Transverse colon (tissue), 4 donors: ENCODE measurements around the gene IRX4. TPM values are rescaled to one million over a fixed set of nuclear protein-coding genes. Genes with fewer than 3 reads are reported as not detected.

Experiments used
- DNase-seq: peaks from one replicate; pipeline ENCODE4 v3.0.0-alpha.2; 2019
- H3K27ac ChIP-seq, 4 donors: fragments of 200-600 bp; sonication (generic); 2 replicates each; pipeline ENCODE4 v1.5.1; 2016 to 2018; ENCODE audit warnings: inconsistent platforms in 4 of 4
- H3K27me3 ChIP-seq: fragments of 200-600 bp; sonication (generic); 2 replicates; pipeline ENCODE4 v1.5.1; 2017; ENCODE audit warnings: inconsistent platforms
- H3K36me3 ChIP-seq, 4 donors: fragments of 200-600 bp; sonication (generic); 2 replicates each; pipeline ENCODE4 v1.5.1; 2017 to 2019; ENCODE audit warnings: inconsistent platforms in 4 of 4
- H3K4me1 ChIP-seq, 4 donors: fragments of 200-600 bp; sonication (generic); 2 replicates each; pipeline ENCODE4 v1.5.1; 2017 to 2020; ENCODE audit warnings: inconsistent platforms in 4 of 4
- H3K4me3 ChIP-seq, 4 donors: fragments of 200-600 bp; sonication (generic); 1 replicate in 1 of 4; 2 replicates in 3 of 4; pipeline versions ENCODE4 v1.5.1 to v1.6.1; 2017 to 2019; ENCODE audit warnings: inconsistent platforms in 4 of 4
- H3K9me3 ChIP-seq, 2 donors: fragments of 200-600 bp; sonication (generic); 2 replicates each; pipeline ENCODE4 v1.5.1; 2017 to 2019; ENCODE audit warnings: inconsistent platforms in 2 of 2
- CTCF ChIP-seq, 5 experiments: fragments of 200-600 bp in 3 of 5; fragments of 450-650 bp in 2 of 5; sonication (generic) in 3 of 5; IDR thresholded peaks; 1 replicate in 2 of 5; 2 replicates in 3 of 5; pipeline ENCODE4 v1.5.1; 2016 to 2017; ENCODE audit warnings: antibody characterized with exemption in 5 of 5, inconsistent platforms in 3 of 5, mild to moderate bottlenecking in 2 of 5, moderate library complexity in 1 of 5
- EP300 ChIP-seq: sonication (generic); formaldehyde crosslinking; IDR thresholded peaks from one replicate; pipeline ENCODE4 v1.6.1; 2017; ENCODE audit warnings: antibody characterized with exemption, low read depth
- POLR2A ChIP-seq: fragments of 450-650 bp; IDR thresholded peaks from one replicate; pipeline ENCODE4 v1.6.1; 2016; ENCODE audit warnings: antibody characterized with exemption, mild to moderate bottlenecking, moderate library complexity
- POLR2AphosphoS5 ChIP-seq, 3 donors: sonication (generic); formaldehyde crosslinking; IDR thresholded peaks; one replicate each; pipeline ENCODE4 v1.6.1; 2016; ENCODE audit warnings: antibody characterized with exemption in 3 of 3
- WGBS, 2 donors: methylation state at CpG; one replicate each; pipeline ENCODE4 v1.1.5; 2018; ENCODE audit warnings: low coverage in 1 of 2; 5-methylcytosine and 5-hydroxymethylcytosine counted together
- in situ Hi-C, 4 donors: fragments of 200-750 bp; cut with MboI; loops; one replicate each; pipeline versions ENCODE4 v1.15.0 to v1.15.1; 2017; ENCODE audit warnings: low sequenced_read_pairs in 3 of 4, low pct_ligation_motif_present in 1 of 4, low pct_unique_long_range_greater_than_20kb in 1 of 4
- intact Hi-C: fragments of 100-400 bp; cut with DNase I; formaldehyde crosslinking; loops from one replicate; pipeline ENCODE4 v1.15.1; 2023; ENCODE audit warnings: low total_unique reads
- total RNA-seq, 4 donors: library from RNA; depleted of rRNA; stranded (reverse); fragments of >200 nt; gene quantifications; one replicate each; pipeline ENCODE4 v1.1.0, GENCODE V29; 2016

The IRX4 gene
- total RNA-seq, 4 donors from 2014 or later = not detected

GRCh38 chr5:1840741-1841521 lies 41.8 kb downstream of the IRX4 start:
- no peak for TF ChIP-seq CTCF (IDR thresholded peaks at IDR 0.05)
- no peak for TF ChIP-seq POLR2AphosphoS5 (IDR thresholded peaks at IDR 0.05)
- no peak for TF ChIP-seq EP300
- TF ChIP-seq POLR2A = no peak
- no peak for DNase-seq
- in situ Hi-C loops = no loop called here

GRCh38 chr5:1840071-1840547 lies 42.6 kb downstream of the IRX4 start:
- Histone ChIP-seq H3K9me3 (no peaks in the 10 kb centered on the region), H3K4me3 (no peak overlapping the region), H3K4me1 (no peaks in the 10 kb centered on the region), H3K36me3 (no peaks in the 10 kb centered on the region), H3K27ac (no peak overlapping the region), H3K27me3 (peaks cover 69% of the 10 kb centered on the region)
- DNase-seq = no peak
- intact Hi-C loops (no loop called here), in situ Hi-C loops (no loop called here)
- TF ChIP-seq EP300 (no peak), POLR2A (no peak), POLR2AphosphoS5 (IDR thresholded peaks at IDR 0.05) (no peak)
- WGBS, 2 donors = 69 to 76% methylated on average over 2 to 13 of the region's 20 CpGs

More at GRCh38 chr5:1840741-1841521, 41.8 kb downstream of the IRX4 start:
- 39% methylated on average over 29 of the region's 31 CpGs; no CpG with 5 or more reads in 1 of the 2 donors for WGBS, 2 donors
- no peak overlapping the region for H3K4me3 ChIP-seq
- no peaks in the 10 kb centered on the region for H3K36me3 ChIP-seq
- intact Hi-C loops = no loop called here
- no peaks in the 10 kb centered on the region for H3K4me1 ChIP-seq
- H3K9me3 ChIP-seq = no peaks in the 10 kb centered on the region
- H3K27ac ChIP-seq = no peak overlapping the region
- H3K27me3 ChIP-seq = peaks cover 69% of the 10 kb centered on the region

- no peak overlapping the region for H3K27ac ChIP-seq
- H3K9me3 ChIP-seq = no peaks in the 10 kb centered on the region
- in situ Hi-C loops (no loop called here), intact Hi-C loops (no loop called here)
- no peaks in the 10 kb centered on the region for H3K36me3 ChIP-seq
- no peaks in the 10 kb centered on the region for H3K4me1 ChIP-seq
- DNase-seq = no peak
- peaks cover 63% of the 10 kb centered on the region for H3K27me3 ChIP-seq
- 78 to 100% methylated on average over 1 to 9 of the region's 9 CpGs for WGBS, 2 donors
- H3K4me3 ChIP-seq = no peak overlapping the region
- TF ChIP-seq CTCF (IDR thresholded peaks at IDR 0.05) (no peak), EP300 (no peak), POLR2AphosphoS5 (IDR thresholded peaks at IDR 0.05) (no peak), POLR2A (no peak)
Measured at GRCh38 chr5:1838013-1838412, 44.7 kb downstream of the IRX4 start.

DNA sequence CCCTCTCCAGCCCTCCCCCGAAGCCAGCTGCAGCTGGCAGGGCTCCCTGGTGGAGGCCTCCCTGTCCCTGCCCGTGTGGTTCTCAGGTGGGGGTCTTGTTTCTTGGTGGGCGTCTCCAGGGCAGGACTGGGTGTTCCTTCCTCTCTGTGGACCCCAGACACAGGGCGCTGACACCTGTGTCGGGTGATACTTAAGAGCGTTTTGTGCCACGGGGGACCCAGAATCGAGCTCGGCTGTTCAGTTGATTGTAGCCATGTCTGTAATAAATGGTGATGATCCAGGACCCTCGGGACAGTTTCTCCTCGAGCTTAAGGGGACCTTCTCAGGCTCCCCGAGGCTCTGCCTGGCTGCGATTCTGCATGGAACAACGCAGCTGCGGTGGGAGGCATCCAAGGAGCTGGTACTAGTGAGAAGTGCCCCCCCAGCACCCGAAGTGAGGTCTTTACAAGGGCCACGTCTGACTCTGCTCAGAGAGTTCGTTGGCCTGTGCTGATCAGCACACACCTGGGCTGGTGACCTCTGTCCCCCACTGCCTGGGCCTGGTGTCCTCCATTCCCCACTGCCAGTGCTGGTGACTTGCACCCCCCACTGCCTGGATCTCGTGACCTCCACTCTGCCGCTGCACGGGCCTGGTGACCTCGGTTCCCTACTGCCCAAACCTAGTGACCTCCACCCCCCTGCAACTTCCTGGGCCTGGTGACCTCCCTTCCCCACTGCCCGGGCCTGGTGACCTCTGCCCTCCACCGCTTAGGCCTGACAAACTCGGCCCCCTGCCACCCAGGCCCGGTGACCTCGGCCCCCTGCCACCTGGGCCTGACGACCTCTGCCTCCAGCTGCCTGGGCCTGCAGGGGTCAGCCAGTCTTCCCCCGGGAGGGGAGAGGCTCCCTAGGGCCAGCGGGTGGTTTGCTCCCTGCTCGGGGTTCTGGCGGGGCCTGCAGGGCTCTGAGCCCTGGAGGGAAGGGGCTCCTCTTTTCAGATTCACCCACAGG lies 45.5 kb downstream of the IRX4 start:
- H3K9me3 ChIP-seq = no peaks in the 10 kb centered on the region
- H3K4me1 ChIP-seq = no peaks in the 10 kb centered on the region
- H3K27me3 ChIP-seq = peaks cover 63% of the 10 kb centered on the region
- 52 to 70% methylated on average over 6 to 29 of the region's 32 CpGs for WGBS, 2 donors
- no peak overlapping the region for H3K4me3 ChIP-seq
- in situ Hi-C loops (no loop called here), intact Hi-C loops (no loop called here)
- H3K36me3 ChIP-seq = no peaks in the 10 kb centered on the region
- TF ChIP-seq CTCF (IDR thresholded peaks at IDR 0.05) = no peak
- TF ChIP-seq EP300 = no peak
- no peak for TF ChIP-seq POLR2A
- TF ChIP-seq POLR2AphosphoS5 (IDR thresholded peaks at IDR 0.05) = no peak
- no peak overlapping the region for H3K27ac ChIP-seq
- DNase-seq = no peak
